Panc1 (cell line): Measurements from ENCODE around the gene TBC1D22A. TPM values are rescaled to one million over a fixed set of nuclear protein-coding genes. Genes with fewer than 3 reads are reported as not detected.

Experiments used
- ATAC-seq: fragments of 200-7000 bp; cut with Tn5 transposase; 2 replicates; pipeline ENCODE4 v1.9.1; 2020; ENCODE audit warnings: mild to moderate bottlenecking, moderate library complexity
- BruUV-seq: library from RNA; stranded (reverse); fragments of 400-500 nt; replicated peaks from 2 replicates; lab custom pipeline; 2021; lab: Mats Ljungman, UMichigan
- CTCF ChIA-PET: fragments of 300-600 bp; sonication (Branson Sonifier 250); formaldehyde crosslinking; loops from one replicate; lab custom pipeline; 2022; ENCODE audit warnings: antibody characterized with exemption; lab: Charles Lee
- POLR2A ChIA-PET: fragments of 300-600 bp; sonication (Branson Sonifier 250); formaldehyde crosslinking; loops from one replicate; lab custom pipeline; 2022; ENCODE audit warnings: antibody characterized with exemption; lab: Charles Lee
- DNase-seq: peaks from one replicate; pipeline ENCODE4 v3.0.0-alpha.2; 2010; ENCODE audit warnings: low read depth, low spot score
- H3K27ac ChIP-seq: 2 replicates; pipeline ENCODE4 v1.5.1; 2011; ENCODE audit warnings: mild to moderate bottlenecking, low read length, inconsistent platforms
- H3K27me3 ChIP-seq: fragments of 200-500 bp; sonication (Bioruptor generic); 2 replicates; pipeline ENCODE4 v1.6.0; 2014; ENCODE audit warnings: low read length, inconsistent platforms; ENCODE audit not compliant: control insufficient read depth, insufficient read depth
- H3K36me3 ChIP-seq: fragments of 200-500 bp; sonication (Bioruptor generic); 2 replicates; pipeline ENCODE4 v1.5.1; 2014; ENCODE audit warnings: inconsistent platforms, mild to moderate bottlenecking, low read length, moderate library complexity; ENCODE audit not compliant: control insufficient read depth, insufficient read depth
- H3K4me1 ChIP-seq: 2 replicates; pipeline ENCODE4 v1.5.1; 2011; ENCODE audit warnings: inconsistent platforms, mild to moderate bottlenecking, low read length, moderate library complexity; ENCODE audit not compliant: control insufficient read depth, insufficient read depth
- H3K4me3 ChIP-seq, 2 experiments: 2 replicates each; pipeline ENCODE4 v1.5.1; 2011 to 2012; ENCODE audit warnings: low read depth in 2 of 2, low read length in 2 of 2, mild to moderate bottlenecking in 2 of 2, inconsistent platforms in 1 of 2, moderate library complexity in 1 of 2
- H3K9me3 ChIP-seq: fragments of 200-500 bp; sonication (Bioruptor generic); 2 replicates; pipeline ENCODE4 v1.5.1; 2014; ENCODE audit warnings: low read depth, mild to moderate bottlenecking, inconsistent platforms, low read length, moderate library complexity; ENCODE audit not compliant: control insufficient read depth, insufficient read depth
- POLR2AphosphoS5 ChIP-seq: IDR thresholded peaks from 2 replicates; pipeline ENCODE4 v1.6.1; 2012; ENCODE audit warnings: mild to moderate bottlenecking, low read depth, low read length, moderate library complexity
- TCF7L2 ChIP-seq: IDR thresholded peaks from 2 replicates; pipeline ENCODE4 v1.6.1; 2011; ENCODE audit warnings: mild to moderate bottlenecking, low read depth, low read length, inconsistent platforms
- in situ Hi-C: cut with HindIII; loops from 2 replicates; pipeline ENCODE4 v1.10.0; 2016; ENCODE audit warnings: low sequenced_read_pairs, low pct_unique_long_range_greater_than_20kb
- intact Hi-C: fragments of 100-400 bp; cut with micrococcal nuclease; formaldehyde crosslinking; loops from one replicate; pipeline ENCODE4 v1.10.0; 2022; ENCODE audit not compliant: unreplicated experiment
- total RNA-seq: library from RNA; stranded (reverse); gene quantifications from one replicate; pipeline ENCODE4 v1.2.1, GENCODE V29; 2021; ENCODE audit not compliant: unreplicated experiment
- TF ChIP-seq, protein P1 (sequence below), 2 experiments: IDR thresholded peaks; 2 replicates each; pipeline ENCODE4 v1.6.1; 2011 to 2012; ENCODE audit warnings: low read depth in 2 of 2, control low read depth in 1 of 2, low read length in 1 of 2, mild to moderate bottlenecking in 1 of 2, moderate library complexity in 1 of 2; ENCODE audit not compliant: insufficient read depth in 1 of 2
- TF ChIP-seq, protein P2 (sequence below): fragments of 450-650 bp; IDR thresholded peaks from 2 replicates; pipeline ENCODE4 v1.5.1; 2017; ENCODE audit warnings: mild to moderate bottlenecking

The TBC1D22A gene
- total RNA-seq, 1 experiment from 2014 or later = 28.7 TPM

GRCh38 chr22:46757104-46757503 lies 5.3 kb upstream of the TBC1D22A start:
- Histone ChIP-seq H3K36me3 (no peaks in the 10 kb centered on the region; the same call in 1 of the 2 replicates), H3K9me3 (no peaks in the 10 kb centered on the region), H3K4me1 (peaks cover 24% of the 10 kb centered on the region), H3K27ac (no peak overlapping the region), H3K27me3 (no peaks in the 10 kb centered on the region), H3K4me3 (no peak overlapping the region)
- BruUV-seq = no TSS peak
- ChIA-PET CTCF (interaction anchor here (0.6 kb wide), 1 partner anchor 250 kb away, joined by 4 read pairs; no protein-coding TSS in a partner anchor), POLR2A (no interaction called here)
- in situ Hi-C loops (no loop called here), intact Hi-C loops (no loop called here)
- TF ChIP-seq POLR2AphosphoS5 = no peak
- TF ChIP-seq, protein P1, sequence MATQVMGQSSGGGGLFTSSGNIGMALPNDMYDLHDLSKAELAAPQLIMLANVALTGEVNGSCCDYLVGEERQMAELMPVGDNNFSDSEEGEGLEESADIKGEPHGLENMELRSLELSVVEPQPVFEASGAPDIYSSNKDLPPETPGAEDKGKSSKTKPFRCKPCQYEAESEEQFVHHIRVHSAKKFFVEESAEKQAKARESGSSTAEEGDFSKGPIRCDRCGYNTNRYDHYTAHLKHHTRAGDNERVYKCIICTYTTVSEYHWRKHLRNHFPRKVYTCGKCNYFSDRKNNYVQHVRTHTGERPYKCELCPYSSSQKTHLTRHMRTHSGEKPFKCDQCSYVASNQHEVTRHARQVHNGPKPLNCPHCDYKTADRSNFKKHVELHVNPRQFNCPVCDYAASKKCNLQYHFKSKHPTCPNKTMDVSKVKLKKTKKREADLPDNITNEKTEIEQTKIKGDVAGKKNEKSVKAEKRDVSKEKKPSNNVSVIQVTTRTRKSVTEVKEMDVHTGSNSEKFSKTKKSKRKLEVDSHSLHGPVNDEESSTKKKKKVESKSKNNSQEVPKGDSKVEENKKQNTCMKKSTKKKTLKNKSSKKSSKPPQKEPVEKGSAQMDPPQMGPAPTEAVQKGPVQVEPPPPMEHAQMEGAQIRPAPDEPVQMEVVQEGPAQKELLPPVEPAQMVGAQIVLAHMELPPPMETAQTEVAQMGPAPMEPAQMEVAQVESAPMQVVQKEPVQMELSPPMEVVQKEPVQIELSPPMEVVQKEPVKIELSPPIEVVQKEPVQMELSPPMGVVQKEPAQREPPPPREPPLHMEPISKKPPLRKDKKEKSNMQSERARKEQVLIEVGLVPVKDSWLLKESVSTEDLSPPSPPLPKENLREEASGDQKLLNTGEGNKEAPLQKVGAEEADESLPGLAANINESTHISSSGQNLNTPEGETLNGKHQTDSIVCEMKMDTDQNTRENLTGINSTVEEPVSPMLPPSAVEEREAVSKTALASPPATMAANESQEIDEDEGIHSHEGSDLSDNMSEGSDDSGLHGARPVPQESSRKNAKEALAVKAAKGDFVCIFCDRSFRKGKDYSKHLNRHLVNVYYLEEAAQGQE (IDR thresholded peaks at IDR 0.05; ENCODE audit: insufficient read depth in 1 of 2, low read depth in 2 of 2, low read length in 1 of 2) = no peak
- ATAC-seq (no peak), DNase-seq (no peak)

DNA sequence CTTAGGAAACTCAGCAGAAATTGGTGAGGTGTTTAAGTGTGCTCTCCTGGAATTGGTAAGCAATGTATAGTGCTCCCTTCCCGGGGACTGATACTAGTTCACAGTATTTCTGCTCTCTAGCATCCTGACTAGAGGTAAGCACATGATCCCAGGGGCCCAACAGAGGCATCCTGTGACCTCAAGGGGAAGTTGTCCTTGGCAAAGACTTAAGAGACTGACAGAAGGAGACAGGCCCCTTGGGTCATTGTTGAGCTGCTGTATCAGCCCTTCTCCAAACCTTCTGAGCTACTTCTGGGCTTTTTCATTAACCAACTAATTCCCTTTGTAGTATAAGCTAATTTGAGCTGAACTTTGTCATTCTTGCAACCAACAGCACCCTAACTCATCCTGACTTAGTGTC lies 4.3 kb upstream of the TBC1D22A start:
- peaks cover 24% of the 10 kb centered on the region for H3K4me1 ChIP-seq
- BruUV-seq = no TSS peak
- peaks cover 2% of the 10 kb centered on the region; the same call in 1 of the 2 replicates for H3K36me3 ChIP-seq
- no peak for ATAC-seq
- TF ChIP-seq, protein P1 (IDR thresholded peaks at IDR 0.05; ENCODE audit: insufficient read depth in 1 of 2, low read depth in 2 of 2, low read length in 1 of 2) = no peak
- no peak for TF ChIP-seq TCF7L2
- TF ChIP-seq, protein P2, sequence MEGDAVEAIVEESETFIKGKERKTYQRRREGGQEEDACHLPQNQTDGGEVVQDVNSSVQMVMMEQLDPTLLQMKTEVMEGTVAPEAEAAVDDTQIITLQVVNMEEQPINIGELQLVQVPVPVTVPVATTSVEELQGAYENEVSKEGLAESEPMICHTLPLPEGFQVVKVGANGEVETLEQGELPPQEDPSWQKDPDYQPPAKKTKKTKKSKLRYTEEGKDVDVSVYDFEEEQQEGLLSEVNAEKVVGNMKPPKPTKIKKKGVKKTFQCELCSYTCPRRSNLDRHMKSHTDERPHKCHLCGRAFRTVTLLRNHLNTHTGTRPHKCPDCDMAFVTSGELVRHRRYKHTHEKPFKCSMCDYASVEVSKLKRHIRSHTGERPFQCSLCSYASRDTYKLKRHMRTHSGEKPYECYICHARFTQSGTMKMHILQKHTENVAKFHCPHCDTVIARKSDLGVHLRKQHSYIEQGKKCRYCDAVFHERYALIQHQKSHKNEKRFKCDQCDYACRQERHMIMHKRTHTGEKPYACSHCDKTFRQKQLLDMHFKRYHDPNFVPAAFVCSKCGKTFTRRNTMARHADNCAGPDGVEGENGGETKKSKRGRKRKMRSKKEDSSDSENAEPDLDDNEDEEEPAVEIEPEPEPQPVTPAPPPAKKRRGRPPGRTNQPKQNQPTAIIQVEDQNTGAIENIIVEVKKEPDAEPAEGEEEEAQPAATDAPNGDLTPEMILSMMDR = no peak
- no peaks in the 10 kb centered on the region for H3K27me3 ChIP-seq
- H3K27ac ChIP-seq = no peak overlapping the region
- ChIA-PET CTCF (interaction anchor here (1.1 to 1.6 kb wide), 4 partner anchors 12 to 45 kb away, joined by 4 to 7 read pairs (median 4); no protein-coding TSS in a partner anchor), POLR2A (interaction anchor here (0.6 to 0.7 kb wide), 2 partner anchors 9 to 12 kb away, joined by 3 read pairs; no protein-coding TSS in a partner anchor)
- H3K9me3 ChIP-seq = no peaks in the 10 kb centered on the region
- intact Hi-C loops = no loop called here
- DNase-seq = no peak
- H3K4me3 ChIP-seq = no peak overlapping the region
- in situ Hi-C loops = no loop called here
